Lower leg skin (tissue), 3 donors: Measurements from ENCODE around the gene TBX10.

Source experiments
- CTCF ChIP-seq, 3 donors: fragments of 450-650 bp; IDR thresholded peaks; one replicate each; pipeline ENCODE4 v1.5.1; 2016; ENCODE audit warnings: antibody characterized with exemption in 3 of 3, mild to moderate bottlenecking in 3 of 3, moderate library complexity in 2 of 3
- POLR2A ChIP-seq, 2 donors: fragments of 450-650 bp; IDR thresholded peaks; one replicate each; pipeline ENCODE4 v1.6.1; 2016 to 2017; ENCODE audit warnings: antibody characterized with exemption in 2 of 2, mild to moderate bottlenecking in 1 of 2, moderate library complexity in 1 of 2

GRCh38 chr11:67652965-67653845 lies 13.6 kb upstream of the TBX10 start:
- no peak for TF ChIP-seq POLR2A (IDR thresholded peaks at IDR 0.05)
- no peak for TF ChIP-seq CTCF (IDR thresholded peaks at IDR 0.05)
